RWPE1 (cell line): ENCODE measurements around the gene PLA2G5.
"Not testable (repeated sequence)": the region's sequence is repeated elsewhere in the genome, so short reads cannot be mapped to it uniquely, and the experiment has no call there.

Source experiments
- CTCF ChIA-PET: fragments of 350-600 bp; sonication (Branson Sonifier 250); formaldehyde crosslinking; extraction: SDS; loops from one replicate; lab custom pipeline; 2021; lab: Yijun Ruan, JAX
- POLR2A ChIA-PET: fragments of 400-600 bp; formaldehyde crosslinking; extraction: SDS; loops from one replicate; lab custom pipeline; 2020; ENCODE audit warnings: antibody characterized with exemption; ENCODE audit not compliant: low non-redundant PET; lab: Yijun Ruan, JAX
- DNase-seq: peaks from one replicate; pipeline ENCODE4 v3.0.0; 2012; ENCODE audit warnings: low spot score
- H3K27ac ChIP-seq: fragments of 450-650 bp; 2 replicates; pipeline ENCODE4 v1.5.1; 2017
- CTCF ChIP-seq: fragments of 450-650 bp; conservative IDR thresholded peaks from 2 replicates; pipeline ENCODE4 v1.5.1; 2017; ENCODE audit warnings: low read depth, mild to moderate bottlenecking

The PLA2G5 gene

GRCh38 chr1:20031836-20032235, 38.2 kb upstream of the PLA2G5 start:
- CTCF ChIA-PET: no interaction called here
- TF ChIP-seq CTCF: no peak
- no peak overlapping the region for H3K27ac ChIP-seq
- POLR2A ChIA-PET: no interaction called here
- no peak for DNase-seq

- CTCF ChIA-PET: no interaction called here
- DNase-seq: no peak
- POLR2A ChIA-PET: no interaction called here
- no peak for TF ChIP-seq CTCF
- H3K27ac ChIP-seq: no peak overlapping the region
Observed at GRCh38 chr1:20032425-20032824, 37.6 kb upstream of the PLA2G5 start.

DNA sequence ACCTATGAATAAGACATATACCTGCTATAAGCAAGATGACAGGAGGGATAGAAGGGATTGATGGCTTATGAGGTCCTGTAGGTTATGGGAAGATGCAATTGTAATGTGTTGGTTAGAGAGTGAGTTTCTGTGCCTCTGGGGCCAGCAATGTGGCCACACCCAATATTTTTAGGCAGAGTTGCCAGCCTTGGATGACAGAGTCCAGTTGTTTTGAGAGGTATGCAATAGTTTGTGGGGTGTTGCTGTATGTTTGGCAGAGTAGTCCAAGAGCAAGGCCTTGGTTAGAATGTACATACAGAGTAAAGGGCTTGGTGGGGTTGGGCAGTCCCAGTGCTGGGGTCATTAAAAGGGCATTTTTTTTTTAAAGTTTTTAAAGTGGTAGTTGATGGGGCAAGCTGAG, 36.6 kb upstream of the PLA2G5 start:
- CTCF ChIA-PET: no interaction called here
- DNase-seq: no peak
- H3K27ac ChIP-seq: no peak overlapping the region
- TF ChIP-seq CTCF: no peak
- POLR2A ChIA-PET: no interaction called here

- TF ChIP-seq CTCF: no peak
- POLR2A ChIA-PET: no interaction called here
- CTCF ChIA-PET: no interaction called here
- no peak for DNase-seq
- no peak overlapping the region for H3K27ac ChIP-seq
Observed at GRCh38 chr1:20035114-20035513, 34.9 kb upstream of the PLA2G5 start.

- CTCF ChIA-PET: interaction anchor here (0.6 kb wide), 1 partner anchor 46 kb away, joined by 4 read pairs; no protein-coding TSS in a partner anchor
- POLR2A ChIA-PET: no interaction called here
- TF ChIP-seq CTCF: no peak
- no peak for DNase-seq
- H3K27ac ChIP-seq: no peak overlapping the region
Observed at GRCh38 chr1:20037877-20038276, 32.1 kb upstream of the PLA2G5 start.

GRCh38 chr1:20047096-20047495, 22.9 kb upstream of the PLA2G5 start:
- ChIA-PET CTCF (no interaction called here), POLR2A (no interaction called here)
- no peak for TF ChIP-seq CTCF
- no peak overlapping the region for H3K27ac ChIP-seq
- no peak for DNase-seq

DNA sequence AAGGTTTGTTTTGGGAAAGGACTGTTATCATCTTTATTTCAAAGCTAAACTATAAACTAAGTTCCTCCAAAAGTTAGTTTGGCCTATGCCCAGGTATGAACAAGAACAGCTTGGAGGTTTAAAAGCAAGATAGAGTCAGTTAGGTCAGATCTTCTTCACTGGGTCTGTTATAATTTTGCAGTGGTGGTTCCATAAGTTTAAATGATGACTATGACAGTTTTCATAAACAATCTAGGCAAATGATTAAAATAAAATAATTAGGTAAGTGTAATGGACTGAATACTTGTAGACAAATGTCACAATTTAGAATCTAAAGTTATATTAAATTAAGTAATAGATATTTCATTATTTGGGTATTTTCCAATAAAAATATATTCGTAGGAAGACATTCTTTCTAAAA, 21.4 kb upstream of the PLA2G5 start:
- TF ChIP-seq CTCF: no peak
- no peak for DNase-seq
- CTCF ChIA-PET: interaction anchor here (0.6 kb wide), 1 partner anchor 551 kb away, joined by 5 read pairs; no protein-coding TSS in a partner anchor
- POLR2A ChIA-PET: no interaction called here
- H3K27ac ChIP-seq: no peak overlapping the region

GRCh38 chr1:20049056-20049798, 20.8 kb upstream of the PLA2G5 start:
- CTCF ChIA-PET: interaction anchor here (0.6 kb wide), 1 partner anchor 551 kb away, joined by 5 read pairs; no protein-coding TSS in a partner anchor
- H3K27ac ChIP-seq, DNase-seq, POLR2A ChIA-PET: not testable (repeated sequence)
